ENCODE data around the gene FAIM. TPM values are rescaled to one million over a fixed set of nuclear protein-coding genes. Genes with fewer than 3 reads are reported as not detected.
A peak's percentile ranks its signal among the peaks of the same experiment; 100 is the strongest.
"Not testable (repeated sequence)": the region's sequence is repeated elsewhere in the genome, so short reads cannot be mapped to it uniquely, and the experiment has no call there.

FAIM gene
- total and polyA plus RNA-seq, 9 donors = 7.2 to 27.5 (median 9.8) TPM

- Histone ChIP-seq H3K4me3 (no peak overlapping the region), H3K36me3 (no peaks in the 10 kb centered on the region), H3K27ac (no peak overlapping the region), H3K9me3 (no peaks in the 10 kb centered on the region), H3K27me3 (no peaks in the 10 kb centered on the region), H3K4me1 (ENCODE audit: insufficient read depth) (no peaks in the 10 kb centered on the region)
- intact Hi-C loops (cut with DNase I) = no loop called here
- 93 to 98% (median 93%) methylated on average over 3 of the region's 3 CpGs for WGBS, 3 donors
- DNase-seq = no peak
- TF ChIP-seq EP300 (IDR thresholded peaks at IDR 0.05) (no peak), CTCF (IDR thresholded peaks at IDR 0.05) (no peak), POLR2A (IDR thresholded peaks at IDR 0.05) (no peak)
Observed at GRCh38 chr3:138598534-138598933, 10.0 kb upstream of the FAIM start.

GRCh38 chr3:138600100-138600745, 8.3 kb upstream of the FAIM start:
- intact Hi-C loops (cut with DNase I) = loop anchor here in 1 of 4 donors (10.0 kb wide), 1 partner anchor 235 kb away; the partner anchor contains the start of gene PIK3CB
- no peak for TF ChIP-seq EP300 (IDR thresholded peaks at IDR 0.05)
- TF ChIP-seq CTCF (IDR thresholded peaks at IDR 0.05) = no peak
- no peak for TF ChIP-seq POLR2A (IDR thresholded peaks at IDR 0.05)
- WGBS, 3 donors = 74 to 82% (median 78%) methylated on average over 8 of the region's 8 CpGs
- DNase-seq = no peak
- no peaks in the 10 kb centered on the region for H3K4me1 ChIP-seq (ENCODE audit: insufficient read depth)
- H3K27me3 ChIP-seq = no peaks in the 10 kb centered on the region
- no peak overlapping the region for H3K27ac ChIP-seq
- H3K4me3 ChIP-seq = no peak overlapping the region
- H3K9me3 ChIP-seq = no peaks in the 10 kb centered on the region
- H3K36me3 ChIP-seq = no peaks in the 10 kb centered on the region

- intact Hi-C loops (cut with DNase I) = loop anchor here in 1 of 4 donors (10.0 kb wide), 1 partner anchor 233 kb away; the partner anchor contains the start of gene PIK3CB
- 60 to 71% (median 68%) methylated on average over 2 of the region's 2 CpGs for WGBS, 3 donors
- H3K9me3 ChIP-seq; H3K36me3 ChIP-seq; DNase-seq; H3K27me3 ChIP-seq; H3K4me3 ChIP-seq; H3K4me1 ChIP-seq (ENCODE audit: insufficient read depth); H3K27ac ChIP-seq: not testable (repeated sequence)
Observed at GRCh38 chr3:138601661-138602060, 6.9 kb upstream of the FAIM start.

- not testable (repeated sequence) for H3K4me3 ChIP-seq; H3K36me3 ChIP-seq; H3K4me1 ChIP-seq (ENCODE audit: insufficient read depth); H3K27me3 ChIP-seq; H3K9me3 ChIP-seq; DNase-seq; H3K27ac ChIP-seq
- WGBS, 3 donors = 96 to 99% (median 97%) methylated on average over 5 of the region's 5 CpGs
- intact Hi-C loops (cut with DNase I) = loop anchor here in 1 of 4 donors (10.0 kb wide), 1 partner anchor 231 kb away; the partner anchor contains the start of gene PIK3CB
Observed at GRCh38 chr3:138604106-138604595, 4.4 kb upstream of the FAIM start.

GRCh38 chr3:138609898-138610266, 1.3 kb downstream of the FAIM start:
- Histone ChIP-seq H3K9me3 (no peaks in the 10 kb centered on the region), H3K27me3 (no peaks in the 10 kb centered on the region), H3K4me1 (ENCODE audit: insufficient read depth) (no peaks in the 10 kb centered on the region), H3K36me3 (no peaks in the 10 kb centered on the region), H3K4me3 (peak overlapping the region; percentile 83), H3K27ac (peak overlapping the region in 1 of 2 donors; percentile 98)
- DNase-seq = no peak
- 50 to 60% (median 54%) methylated on average over 6 of the region's 6 CpGs for WGBS, 3 donors
- intact Hi-C loops (cut with DNase I) = loop anchor here in 2 of 4 donors (5.0 to 10.0 kb wide), 2 partner anchors 225 to 307 kb away; partner anchors contain the start of gene PIK3CB (in 1 of the 2)
- TF ChIP-seq EP300 (IDR thresholded peaks at IDR 0.05) (no peak), POLR2A (IDR thresholded peaks at IDR 0.05) (no peak), CTCF (IDR thresholded peaks at IDR 0.05) (no peak)

Data from ovary (tissue), 9 donors.